HAP-1 (cell line): Measurements from ENCODE around the gene B4GALT6.

ENCODE experiments used
- DNase-seq, 2 experiments: peaks; one replicate each; pipeline ENCODE4 v3.0.0-alpha.2; 2016 to 2020; ENCODE audit warnings: low spot score in 2 of 2
- H3K27me3 ChIP-seq: fragments of 250-450 bp; sonication (Bioruptor Pico); 2 replicates; pipeline ENCODE4 v1.5.1; 2020; ENCODE audit warnings: low read depth, mild to moderate bottlenecking, moderate library complexity
- H3K36me3 ChIP-seq: fragments of 250-450 bp; sonication (Bioruptor Pico); replicated peaks from 2 replicates; pipeline ENCODE4 v1.5.1; 2020; ENCODE audit warnings: mild to moderate bottlenecking
- H3K4me1 ChIP-seq: fragments of 250-450 bp; sonication (Bioruptor Pico); 2 replicates; pipeline ENCODE4 v1.5.1; 2020; ENCODE audit warnings: mild to moderate bottlenecking
- H3K4me3 ChIP-seq: fragments of 250-450 bp; sonication (Bioruptor Pico); 2 replicates; pipeline ENCODE4 v1.5.1; 2020; ENCODE audit warnings: mild to moderate bottlenecking, moderate library complexity
- H3K9me3 ChIP-seq: fragments of 250-450 bp; sonication (Bioruptor Pico); 2 replicates; pipeline ENCODE4 v1.5.1; 2020; ENCODE audit warnings: mild to moderate bottlenecking, moderate library complexity
- in situ Hi-C: fragments of 300-500 bp; cut with MboI; formaldehyde crosslinking; loops from 3 replicates; pipeline ENCODE4 v1.14.3; 2020; ENCODE audit warnings: low sequenced_read_pairs, inconsistent platforms, mixed read lengths

The B4GALT6 gene

GRCh38 chr18:31598021-31598805 lies 86.2 kb downstream of the B4GALT6 start:
- in situ Hi-C loops: no loop called here
- no peaks in the 10 kb centered on the region for H3K36me3 ChIP-seq
- H3K9me3 ChIP-seq: no peaks in the 10 kb centered on the region
- DNase-seq: no peak
- H3K4me3 ChIP-seq: no peak overlapping the region
- H3K27me3 ChIP-seq: no peaks in the 10 kb centered on the region
- no peaks in the 10 kb centered on the region for H3K4me1 ChIP-seq

GRCh38 chr18:31596081-31596872 lies 88.1 kb downstream of the B4GALT6 start:
- Histone ChIP-seq H3K4me3 (no peak overlapping the region), H3K36me3 (no peaks in the 10 kb centered on the region), H3K4me1 (no peaks in the 10 kb centered on the region), H3K9me3 (no peaks in the 10 kb centered on the region), H3K27me3 (no peaks in the 10 kb centered on the region)
- in situ Hi-C loops: no loop called here
- no peak for DNase-seq

- H3K36me3 ChIP-seq: no peaks in the 10 kb centered on the region
- H3K9me3 ChIP-seq: no peaks in the 10 kb centered on the region
- no peaks in the 10 kb centered on the region for H3K27me3 ChIP-seq
- no peak for DNase-seq
- in situ Hi-C loops: no loop called here
- no peaks in the 10 kb centered on the region for H3K4me1 ChIP-seq
- H3K4me3 ChIP-seq: no peak overlapping the region
Observed at GRCh38 chr18:31595121-31595771, 89.1 kb downstream of the B4GALT6 start.

- Histone ChIP-seq H3K4me3 (no peak overlapping the region), H3K4me1 (no peaks in the 10 kb centered on the region), H3K9me3 (no peaks in the 10 kb centered on the region), H3K36me3 (no peaks in the 10 kb centered on the region), H3K27me3 (no peaks in the 10 kb centered on the region)
- in situ Hi-C loops: no loop called here
- DNase-seq: no peak
Observed at GRCh38 chr18:31592506-31593157, 91.7 kb downstream of the B4GALT6 start.

DNA sequence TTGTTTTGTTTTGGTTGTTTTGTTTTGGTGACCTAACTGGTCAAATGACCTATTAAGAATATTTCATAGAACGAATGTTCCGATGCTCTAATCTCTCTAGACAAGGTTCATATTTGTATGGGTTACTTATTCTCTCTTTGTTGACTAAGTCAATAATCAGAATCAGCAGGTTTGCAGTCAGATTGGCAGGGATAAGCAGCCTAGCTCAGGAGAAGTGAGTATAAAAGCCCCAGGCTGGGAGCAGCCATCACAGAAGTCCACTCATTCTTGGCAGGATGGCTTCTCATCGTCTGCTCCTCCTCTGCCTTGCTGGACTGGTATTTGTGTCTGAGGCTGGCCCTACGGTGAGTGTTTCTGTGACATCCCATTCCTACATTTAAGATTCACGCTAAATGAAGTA lies 92.8 kb downstream of the B4GALT6 start, which contains the start of gene TTR:
TTR (plus strand) TSS at position 250 of the 400 bp plus-strand sequence; CDS start at position 276, 26 bp downstream.
- no peaks in the 10 kb centered on the region for H3K36me3 ChIP-seq
- in situ Hi-C loops: no loop called here
- H3K4me1 ChIP-seq: no peaks in the 10 kb centered on the region
- no peak within 1 kb of the TSS for H3K4me3 ChIP-seq
- no peaks in the 10 kb centered on the region for H3K27me3 ChIP-seq
- no peaks in the 10 kb centered on the region for H3K9me3 ChIP-seq
- no peak for DNase-seq

DNA sequence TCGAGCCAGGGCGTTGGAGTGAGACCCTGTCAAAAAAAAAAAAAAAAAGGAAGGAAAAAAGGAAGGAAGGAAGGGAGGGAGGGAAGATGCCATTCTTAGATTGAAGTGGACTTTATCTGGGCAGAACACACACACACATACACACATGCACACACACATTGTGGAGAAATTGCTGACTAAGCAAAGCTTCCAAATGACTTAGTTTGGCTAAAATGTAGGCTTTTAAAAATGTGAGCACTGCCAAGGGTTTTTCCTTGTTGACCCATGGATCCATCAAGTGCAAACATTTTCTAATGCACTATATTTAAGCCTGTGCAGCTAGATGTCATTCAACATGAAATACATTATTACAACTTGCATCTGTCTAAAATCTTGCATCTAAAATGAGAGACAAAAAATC lies 93.3 kb downstream of the B4GALT6 start:
- Histone ChIP-seq H3K36me3 (no peaks in the 10 kb centered on the region), H3K4me3 (no peak overlapping the region), H3K4me1 (no peaks in the 10 kb centered on the region), H3K9me3 (no peaks in the 10 kb centered on the region), H3K27me3 (no peaks in the 10 kb centered on the region)
- no peak for DNase-seq
- in situ Hi-C loops: no loop called here

DNA sequence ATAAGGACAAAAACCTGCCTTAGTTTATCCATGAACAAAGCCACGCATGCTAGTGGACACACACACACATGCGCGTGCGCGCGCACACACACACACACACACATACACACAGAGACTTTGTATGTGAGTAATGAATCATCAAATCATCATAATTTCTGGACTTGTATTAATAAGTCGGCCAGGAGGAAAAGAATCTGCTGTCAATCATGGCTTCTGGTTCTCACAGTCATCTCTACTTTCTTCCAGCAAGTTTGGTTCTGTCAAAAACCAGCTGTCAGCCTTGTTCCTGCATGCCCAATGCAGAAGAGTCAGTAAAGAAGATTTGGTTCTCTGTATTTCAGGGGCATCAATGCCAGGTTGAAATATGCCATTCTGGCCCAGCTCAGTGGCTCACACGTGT lies 93.8 kb downstream of the B4GALT6 start:
- DNase-seq: no peak
- no peaks in the 10 kb centered on the region for H3K4me1 ChIP-seq
- in situ Hi-C loops: no loop called here
- no peaks in the 10 kb centered on the region for H3K9me3 ChIP-seq
- H3K27me3 ChIP-seq: no peaks in the 10 kb centered on the region
- no peaks in the 10 kb centered on the region for H3K36me3 ChIP-seq
- no peak overlapping the region for H3K4me3 ChIP-seq

- in situ Hi-C loops: no loop called here
Observed at GRCh38 chr18:31587529-31587928, 96.9 kb downstream of the B4GALT6 start.

GRCh38 chr18:31586616-31587015 lies 97.8 kb downstream of the B4GALT6 start:
- Histone ChIP-seq H3K36me3 (no peaks in the 10 kb centered on the region), H3K4me3 (no peak overlapping the region), H3K4me1 (no peaks in the 10 kb centered on the region), H3K9me3 (no peaks in the 10 kb centered on the region), H3K27me3 (no peaks in the 10 kb centered on the region)
- DNase-seq: no peak
- in situ Hi-C loops: no loop called here

More at GRCh38 chr18:31587529-31587928, 96.9 kb downstream of the B4GALT6 start:
- H3K27me3 ChIP-seq: no peaks in the 10 kb centered on the region
- no peak overlapping the region for H3K4me3 ChIP-seq
- H3K4me1 ChIP-seq: no peaks in the 10 kb centered on the region
- no peaks in the 10 kb centered on the region for H3K9me3 ChIP-seq
- no peak for DNase-seq
- no peaks in the 10 kb centered on the region for H3K36me3 ChIP-seq

DNA sequence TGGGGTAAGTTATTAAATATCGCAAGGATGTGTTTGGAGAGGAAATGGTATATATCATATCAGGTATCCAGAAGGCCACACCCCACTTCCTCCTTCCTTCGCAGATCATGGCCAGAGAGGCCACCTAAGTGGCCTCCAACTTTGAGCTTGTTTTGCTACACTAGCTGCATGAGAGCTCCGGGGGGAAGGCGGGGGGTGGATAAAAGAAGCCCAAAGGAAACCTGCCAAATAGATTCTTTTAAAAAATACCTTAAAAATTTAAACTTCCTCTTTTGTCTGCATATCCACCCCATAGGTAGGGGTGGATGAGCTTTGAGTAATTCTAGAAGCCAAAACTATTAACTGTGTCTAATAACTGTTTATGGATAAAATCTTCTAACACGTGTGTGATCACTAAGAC lies 98.4 kb downstream of the B4GALT6 start:
- no peaks in the 10 kb centered on the region for H3K27me3 ChIP-seq
- in situ Hi-C loops: no loop called here
- H3K4me1 ChIP-seq: no peaks in the 10 kb centered on the region
- no peaks in the 10 kb centered on the region for H3K36me3 ChIP-seq
- DNase-seq: no peak
- no peaks in the 10 kb centered on the region for H3K9me3 ChIP-seq
- no peak overlapping the region for H3K4me3 ChIP-seq

- Histone ChIP-seq H3K9me3 (no peaks in the 10 kb centered on the region), H3K4me3 (no peak overlapping the region), H3K36me3 (no peaks in the 10 kb centered on the region), H3K27me3 (no peaks in the 10 kb centered on the region), H3K4me1 (no peaks in the 10 kb centered on the region; the same call in 1 of the 2 replicates)
- in situ Hi-C loops: no loop called here
- DNase-seq: no peak
Observed at GRCh38 chr18:31583185-31583854, 101.1 kb downstream of the B4GALT6 start.

- H3K9me3 ChIP-seq: no peaks in the 10 kb centered on the region
- DNase-seq: no peak
- in situ Hi-C loops: no loop called here
- no peak overlapping the region for H3K4me3 ChIP-seq
- H3K4me1 ChIP-seq: no peaks in the 10 kb centered on the region; the same call in 1 of the 2 replicates
- no peaks in the 10 kb centered on the region for H3K27me3 ChIP-seq
- no peaks in the 10 kb centered on the region for H3K36me3 ChIP-seq
Observed at GRCh38 chr18:31581498-31582197, 102.7 kb downstream of the B4GALT6 start.
